PC-3 (cell line): ENCODE results near the gene ALG12.

Experiments used
- CTCF ChIP-seq: fragments of 300-600 bp; sonication (generic); conservative IDR thresholded peaks from 2 replicates; pipeline ENCODE4 v1.5.1; 2017; ENCODE audit warnings: antibody characterized with exemption, low read depth, mild to moderate bottlenecking, low read length
- EZH2 ChIP-seq: fragments of 300-600 bp; sonication (generic); IDR thresholded peaks from one replicate; pipeline ENCODE4 v1.6.1; 2017; ENCODE audit warnings: antibody characterized with exemption, mild to moderate bottlenecking, low read length; ENCODE audit not compliant: unreplicated experiment

- TF ChIP-seq CTCF (no peak), EZH2 (no peak)
These were observed 46.8 kb downstream of the ALG12 start for GRCh38 chr22:49871482-49871881.
